Body of pancreas (tissue), 4 donors: ENCODE measurements around the gene EVL. TPM values are rescaled to one million over a fixed set of nuclear protein-coding genes. Genes with fewer than 3 reads are reported as not detected.
A peak's percentile ranks its signal among the peaks of the same experiment; 100 is the strongest.

Experiments
- ATAC-seq: fragments of 150-250 bp; one replicate; pipeline ENCODE4 v1.9.1; 2016
- DNase-seq, 4 donors: peaks; one replicate each; pipeline ENCODE4 v3.0.0-alpha.2; 2019
- H3K27ac ChIP-seq, 4 donors: fragments of 200-600 bp; sonication (generic); 1 replicate in 3 of 4; 2 replicates in 1 of 4; pipeline versions ENCODE4 v1.5.1 to v1.6.1; 2016 to 2019; ENCODE audit warnings: mild to moderate bottlenecking in 1 of 4, mixed read lengths in 1 of 4, moderate library complexity in 1 of 4
- H3K27me3 ChIP-seq, 2 donors: fragments of 200-600 bp; sonication (generic); one replicate each; pipeline ENCODE4 v1.6.0; 2016; ENCODE audit warnings: mild to moderate bottlenecking in 1 of 2
- H3K36me3 ChIP-seq, 2 donors: fragments of 200-600 bp; sonication (generic); replicated peaks in 1 of 2; 2 replicates each; pipeline ENCODE4 v1.5.1; 2016; ENCODE audit warnings: low read depth in 2 of 2; ENCODE audit not compliant: insufficient read depth in 1 of 2
- H3K4me1 ChIP-seq: fragments of 200-600 bp; sonication (generic); one replicate; pipeline ENCODE4 v1.6.0; 2016
- H3K4me3 ChIP-seq, 2 donors: fragments of 200-600 bp; sonication (generic); 1 replicate in 1 of 2; 2 replicates in 1 of 2; pipeline ENCODE4 v1.5.1; 2016 to 2019
- H3K9me3 ChIP-seq, 3 donors: fragments of 200-600 bp; sonication (generic); 1 replicate in 2 of 3; 2 replicates in 1 of 3; pipeline ENCODE4 v1.5.1; 2016
- CTCF ChIP-seq, 7 experiments: fragments of 450-650 bp in 4 of 7; fragments of 200-600 bp in 3 of 7; sonication (generic) in 3 of 7; IDR thresholded peaks; one replicate each; pipeline ENCODE4 v1.5.1; 2016 to 2019; ENCODE audit warnings: antibody characterized with exemption in 7 of 7
- POLR2A ChIP-seq, 3 donors: fragments of 450-650 bp; IDR thresholded peaks; one replicate each; pipeline ENCODE4 v1.6.1; 2016; ENCODE audit warnings: antibody characterized with exemption in 3 of 3, mild to moderate bottlenecking in 2 of 3
- WGBS, 2 donors: methylation state at CpG; one replicate each; pipeline ENCODE4 v1.1.5; 2017; 5-methylcytosine and 5-hydroxymethylcytosine counted together
- intact Hi-C: fragments of 100-400 bp; cut with DNase I; formaldehyde crosslinking; loops from one replicate; pipeline ENCODE4 v1.15.1; 2023
- total RNA-seq, 2 donors: library from RNA; depleted of rRNA; stranded (reverse); fragments of >200 nt; gene quantifications; one replicate each; pipeline ENCODE4 v1.1.0, GENCODE V29; 2016

Gene EVL, protein sequence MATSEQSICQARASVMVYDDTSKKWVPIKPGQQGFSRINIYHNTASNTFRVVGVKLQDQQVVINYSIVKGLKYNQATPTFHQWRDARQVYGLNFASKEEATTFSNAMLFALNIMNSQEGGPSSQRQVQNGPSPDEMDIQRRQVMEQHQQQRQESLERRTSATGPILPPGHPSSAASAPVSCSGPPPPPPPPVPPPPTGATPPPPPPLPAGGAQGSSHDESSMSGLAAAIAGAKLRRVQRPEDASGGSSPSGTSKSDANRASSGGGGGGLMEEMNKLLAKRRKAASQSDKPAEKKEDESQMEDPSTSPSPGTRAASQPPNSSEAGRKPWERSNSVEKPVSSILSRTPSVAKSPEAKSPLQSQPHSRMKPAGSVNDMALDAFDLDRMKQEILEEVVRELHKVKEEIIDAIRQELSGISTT
- 10 to 100 TPM; 22.3 to 57.7 TPM for total RNA-seq

DNA sequence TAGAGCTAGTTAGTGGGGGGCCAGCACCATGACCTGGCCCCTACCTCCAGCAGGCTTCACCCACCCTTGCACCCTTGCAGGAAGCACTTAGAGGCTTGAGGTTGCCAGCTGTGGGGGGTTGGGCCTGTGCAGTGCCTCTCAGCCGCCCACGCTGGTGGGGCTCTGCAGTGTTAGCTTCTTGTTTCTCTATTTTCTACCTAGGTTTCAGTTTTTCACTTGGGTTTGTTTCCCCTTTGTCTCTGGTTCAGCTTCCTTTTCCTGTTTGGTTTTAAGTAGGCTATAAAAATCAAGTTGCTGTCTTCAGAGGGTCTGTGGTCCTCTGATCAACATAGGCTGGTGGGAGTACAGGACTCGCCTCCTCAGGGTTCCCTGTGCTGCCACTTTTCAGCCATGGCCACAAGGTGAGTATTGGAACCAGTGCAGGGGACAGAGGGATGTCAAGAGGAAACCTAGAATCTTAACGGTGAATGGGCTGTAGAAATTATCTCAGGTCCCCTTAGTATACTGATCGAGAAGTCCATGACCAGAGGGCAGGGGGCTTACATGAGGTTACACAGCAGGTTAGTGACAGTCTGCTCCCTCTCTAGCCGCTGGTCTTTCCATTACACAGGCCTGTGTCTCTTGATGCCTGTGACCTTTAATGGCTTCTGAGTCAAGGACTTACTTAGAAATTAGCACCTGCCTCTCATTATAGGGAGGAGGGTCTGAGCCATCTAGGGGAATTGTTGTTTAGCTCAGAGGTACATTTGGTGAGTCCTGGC lies at the start of gene EVL:
Gene EVL (plus strand): TSS at position 312 of the 761 bp plus-strand sequence. CDS start 79 bp downstream, at position 391.
- 76 to 87% methylated on average over 5 to 6 of the region's 6 CpGs for WGBS, 2 donors
- ATAC-seq = no peak

DNA sequence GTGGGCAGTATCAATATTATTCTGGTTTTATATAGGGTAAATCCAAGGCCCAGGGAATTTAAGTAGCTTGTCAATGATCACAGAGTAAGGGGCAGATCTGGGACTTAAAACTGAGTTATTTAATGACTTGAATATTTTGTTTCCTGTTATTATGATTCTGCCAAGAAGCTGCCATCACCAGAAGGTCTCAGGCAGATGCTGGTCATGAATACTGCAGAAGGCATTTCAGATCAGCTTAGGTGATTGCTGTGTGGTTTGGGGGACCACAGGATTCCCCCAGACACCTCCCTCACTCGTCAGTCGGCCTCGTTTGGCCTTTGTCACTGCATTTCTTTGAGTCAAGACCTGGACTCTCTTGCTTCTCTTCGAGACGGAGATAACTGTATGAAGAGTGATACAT lies 47.7 kb upstream of the EVL start:
- no peak overlapping the region for H3K4me3 ChIP-seq
- no peak for TF ChIP-seq POLR2A (IDR thresholded peaks at IDR 0.05)
- intact Hi-C loops = no loop called here
- no peak for DNase-seq
- no peak overlapping the region for H3K27ac ChIP-seq
- H3K27me3 ChIP-seq = no peaks in the 10 kb centered on the region
- no peaks in the 10 kb centered on the region for H3K36me3 ChIP-seq
- no peak for ATAC-seq
- peaks cover 4% of the 10 kb centered on the region for H3K4me1 ChIP-seq
- H3K9me3 ChIP-seq = no peaks in the 10 kb centered on the region
- WGBS, 2 donors = 88 to 92% methylated on average over 5 of the region's 5 CpGs

More for the DNA sequence above, at the start of gene EVL:
- Histone ChIP-seq H3K4me3 (no peak within 1 kb of the TSS), H3K9me3 (no peaks in the 10 kb centered on the region), H3K4me1 (no peaks in the 10 kb centered on the region), H3K36me3 (no peaks in the 10 kb centered on the region), H3K27ac (peak within 1 kb of the TSS in 1 of 4 donors; percentile 52), H3K27me3 (no peaks in the 10 kb centered on the region)
- intact Hi-C loops = no loop called here
- DNase-seq = peak in 2 of 4 donors; percentile 32 to 59
- TF ChIP-seq POLR2A (IDR thresholded peaks at IDR 0.05) (peak in 2 of 3 donors; percentile 17 to 40), CTCF (IDR thresholded peaks at IDR 0.05) (no peak)

DNA sequence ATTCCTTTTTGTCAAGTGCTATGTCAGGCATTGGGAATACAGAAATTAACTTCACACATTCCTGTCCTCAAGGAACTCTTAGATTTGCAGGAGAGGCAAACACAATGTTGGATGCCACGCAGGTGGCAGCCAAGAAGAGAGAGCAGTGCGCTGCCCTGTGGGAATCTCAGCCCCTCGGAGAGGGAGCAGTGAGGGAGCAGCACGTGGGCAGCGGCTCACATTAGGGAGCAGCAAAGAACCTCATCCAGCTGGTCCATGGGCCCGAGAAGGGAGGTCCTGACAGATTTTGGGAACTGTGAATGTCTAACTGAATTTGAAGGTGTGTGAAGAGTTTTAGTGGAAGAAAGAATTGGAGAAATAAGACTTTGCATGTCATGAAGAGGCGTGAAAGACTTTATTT lies 47.2 kb upstream of the EVL start:
- Histone ChIP-seq H3K9me3 (no peaks in the 10 kb centered on the region), H3K4me3 (no peak overlapping the region), H3K4me1 (no peaks in the 10 kb centered on the region), H3K27ac (no peak overlapping the region), H3K27me3 (no peaks in the 10 kb centered on the region), H3K36me3 (no peaks in the 10 kb centered on the region)
- TF ChIP-seq CTCF (IDR thresholded peaks at IDR 0.05) = no peak
- no peak for TF ChIP-seq POLR2A (IDR thresholded peaks at IDR 0.05)
- intact Hi-C loops = no loop called here
- DNase-seq = no peak
- no peak for ATAC-seq
- WGBS, 2 donors = 88 to 95% methylated on average over 7 of the region's 7 CpGs

DNA sequence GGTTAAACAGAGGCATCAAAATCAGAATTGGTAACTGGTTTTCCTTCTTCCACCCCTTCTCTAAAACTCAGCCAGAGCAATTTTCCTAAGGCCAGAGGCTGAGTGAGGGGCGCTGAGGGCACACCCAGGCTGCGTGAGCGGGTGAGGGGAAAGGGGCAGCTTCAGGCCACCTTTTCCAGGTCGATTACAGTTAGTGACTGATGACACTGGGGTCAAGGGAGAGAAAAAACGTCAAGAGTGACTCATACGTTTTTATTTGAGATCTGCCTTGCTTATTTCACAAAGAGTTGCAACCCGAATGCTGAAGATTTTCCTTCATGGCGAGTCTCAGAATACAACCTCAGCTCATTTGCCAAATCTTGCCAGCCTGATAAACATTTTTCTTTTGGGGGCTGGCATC lies 46.7 kb upstream of the EVL start:
- Histone ChIP-seq H3K9me3 (no peaks in the 10 kb centered on the region), H3K27me3 (no peaks in the 10 kb centered on the region), H3K4me1 (no peaks in the 10 kb centered on the region), H3K27ac (no peak overlapping the region), H3K36me3 (no peaks in the 10 kb centered on the region), H3K4me3 (no peak overlapping the region)
- WGBS, 2 donors = 63 to 69% methylated on average over 8 of the region's 8 CpGs
- TF ChIP-seq POLR2A (IDR thresholded peaks at IDR 0.05) (no peak), CTCF (IDR thresholded peaks at IDR 0.05) (no peak)
- ATAC-seq = no peak
- intact Hi-C loops = no loop called here
- DNase-seq = no peak

DNA sequence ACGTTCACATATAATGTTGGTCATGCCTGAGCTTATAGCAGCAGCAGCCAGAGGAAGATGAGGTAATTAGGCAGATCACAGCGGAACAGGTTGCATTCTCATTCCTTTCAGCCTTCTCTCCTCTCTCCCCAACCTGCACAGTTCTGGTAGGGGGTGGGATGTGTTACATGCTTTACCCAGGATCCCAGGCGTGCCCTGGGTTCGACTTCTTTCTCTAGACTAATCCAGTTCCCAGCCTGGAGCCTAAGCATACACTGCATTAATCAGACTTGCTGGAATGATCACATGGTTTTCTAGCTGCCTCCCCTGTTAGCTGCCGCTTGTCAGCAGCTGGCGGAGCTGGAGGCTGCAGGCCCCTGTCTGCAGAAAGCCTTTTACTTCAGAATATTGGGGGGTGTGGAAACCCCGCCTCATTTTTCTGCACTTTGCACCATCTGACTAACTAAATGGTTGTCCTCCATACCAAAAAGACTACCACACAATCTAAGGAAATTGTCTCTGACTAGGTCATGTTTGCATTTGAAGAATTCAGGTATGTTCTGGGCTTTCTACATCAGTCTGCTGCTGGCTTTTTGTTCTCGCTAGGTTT lies 46.0 kb upstream of the EVL start:
- WGBS, 2 donors = 84 to 94% methylated on average over 7 to 8 of the region's 8 CpGs
- Histone ChIP-seq H3K27me3 (no peaks in the 10 kb centered on the region), H3K4me3 (no peak overlapping the region), H3K4me1 (no peaks in the 10 kb centered on the region), H3K36me3 (no peaks in the 10 kb centered on the region), H3K9me3 (no peaks in the 10 kb centered on the region), H3K27ac (no peak overlapping the region)
- no peak for DNase-seq
- no peak for TF ChIP-seq CTCF (IDR thresholded peaks at IDR 0.05)
- no peak for TF ChIP-seq POLR2A (IDR thresholded peaks at IDR 0.05)
- no peak for ATAC-seq
- intact Hi-C loops = no loop called here
